Kasumi-1 (cell line): ENCODE measurements around the gene C2orf66.

Experiments
- DNase-seq, 2 experiments: peaks; one replicate each; lab custom pipeline; 2025; lab: John Stamatoyannopoulos, UW

The C2orf66 gene

GRCh38 chr2:196809260-196809659, at the start of gene C2orf66:
Gene C2orf66, minus strand, starts transcription at chr2:196809355. Its CDS starts 19 bp downstream, at chr2:196809336.
- no peak for DNase-seq

- no peak for DNase-seq
Measured at GRCh38 chr2:196854629-196855028, 45.5 kb upstream of the C2orf66 start.

- no peak for DNase-seq
Measured at GRCh38 chr2:196853301-196854087, 44.3 kb upstream of the C2orf66 start.

GRCh38 chr2:196851088-196851487, 41.9 kb upstream of the C2orf66 start:
- DNase-seq: no peak

- peak; percentile 11 to 21 for DNase-seq
Measured at GRCh38 chr2:196849895-196850294, 40.7 kb upstream of the C2orf66 start.

- DNase-seq: no peak
Measured at GRCh38 chr2:196846295-196846694, 37.1 kb upstream of the C2orf66 start.

GRCh38 chr2:196845371-196845770, 36.2 kb upstream of the C2orf66 start:
- no peak for DNase-seq

GRCh38 chr2:196840171-196840570, 31.0 kb upstream of the C2orf66 start:
- no peak for DNase-seq

- DNase-seq: peak; percentile 27 to 37
Measured at GRCh38 chr2:196839574-196839973, 30.4 kb upstream of the C2orf66 start.

- DNase-seq: no peak
Measured at GRCh38 chr2:196836440-196836839, 27.3 kb upstream of the C2orf66 start.

GRCh38 chr2:196830701-196831100, 21.5 kb upstream of the C2orf66 start:
- DNase-seq: no peak

- no peak for DNase-seq
Measured at GRCh38 chr2:196827356-196827755, 18.2 kb upstream of the C2orf66 start.

- DNase-seq: peak; percentile 12 to 25
Measured at GRCh38 chr2:196823750-196824522, 14.8 kb upstream of the C2orf66 start.

- DNase-seq: no peak
Measured at GRCh38 chr2:196821195-196821594, 12.0 kb upstream of the C2orf66 start.

- DNase-seq: no peak
Measured at GRCh38 chr2:196808083-196808665, 981 bp downstream of the C2orf66 start.

GRCh38 chr2:196804381-196804780, 4.8 kb downstream of the C2orf66 start:
- DNase-seq: no peak

- no peak for DNase-seq
Measured at GRCh38 chr2:196802401-196802800, 6.8 kb downstream of the C2orf66 start.

- DNase-seq: no peak
Measured at GRCh38 chr2:196801674-196802261, 7.4 kb downstream of the C2orf66 start.

- peak in 1 of 2 experiments; percentile 53 for DNase-seq
Measured at GRCh38 chr2:196798980-196799379, 10.2 kb downstream of the C2orf66 start.

GRCh38 chr2:196792865-196793264, 16.3 kb downstream of the C2orf66 start:
- no peak for DNase-seq

GRCh38 chr2:196783431-196784094, 25.6 kb downstream of the C2orf66 start:
- DNase-seq: no peak

GRCh38 chr2:196767101-196767500, 42.1 kb downstream of the C2orf66 start:
- no peak for DNase-seq
